D341Med (cell line): ENCODE measurements around the gene NR2E3.

Experiments used
- DNase-seq: peaks from one replicate; pipeline ENCODE4 v3.0.0; 2012; ENCODE audit warnings: low spot score

NR2E3 gene

GRCh38 chr15:71791975-71792374, 18.4 kb upstream of the NR2E3 start:
- DNase-seq: no peak

GRCh38 chr15:71792521-71792920, 17.8 kb upstream of the NR2E3 start:
- no peak for DNase-seq

GRCh38 chr15:71798641-71799040, 11.7 kb upstream of the NR2E3 start:
- DNase-seq: no peak

DNA sequence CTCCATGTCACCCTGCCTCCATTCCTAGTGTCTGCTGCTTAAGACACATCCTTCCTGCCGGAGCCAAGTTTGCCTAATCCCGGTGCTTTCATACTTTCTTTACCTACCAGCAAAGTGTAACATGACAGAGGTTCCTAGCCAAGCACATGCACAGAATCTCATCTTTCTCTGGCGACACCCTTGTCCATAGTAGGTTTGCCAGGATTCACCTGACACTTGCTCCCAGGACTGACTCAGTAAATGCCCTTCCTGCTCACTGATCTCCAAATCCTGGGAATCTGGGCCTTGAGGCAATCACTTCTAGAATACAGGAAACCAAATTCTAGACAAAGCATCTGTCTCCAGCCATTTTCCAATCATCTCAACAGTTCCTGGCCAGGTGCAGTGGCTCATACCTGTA, 10.2 kb upstream of the NR2E3 start:
- no peak for DNase-seq

- DNase-seq: peak; percentile 69
Measured at GRCh38 chr15:71800835-71801745, 9.3 kb upstream of the NR2E3 start.

DNA sequence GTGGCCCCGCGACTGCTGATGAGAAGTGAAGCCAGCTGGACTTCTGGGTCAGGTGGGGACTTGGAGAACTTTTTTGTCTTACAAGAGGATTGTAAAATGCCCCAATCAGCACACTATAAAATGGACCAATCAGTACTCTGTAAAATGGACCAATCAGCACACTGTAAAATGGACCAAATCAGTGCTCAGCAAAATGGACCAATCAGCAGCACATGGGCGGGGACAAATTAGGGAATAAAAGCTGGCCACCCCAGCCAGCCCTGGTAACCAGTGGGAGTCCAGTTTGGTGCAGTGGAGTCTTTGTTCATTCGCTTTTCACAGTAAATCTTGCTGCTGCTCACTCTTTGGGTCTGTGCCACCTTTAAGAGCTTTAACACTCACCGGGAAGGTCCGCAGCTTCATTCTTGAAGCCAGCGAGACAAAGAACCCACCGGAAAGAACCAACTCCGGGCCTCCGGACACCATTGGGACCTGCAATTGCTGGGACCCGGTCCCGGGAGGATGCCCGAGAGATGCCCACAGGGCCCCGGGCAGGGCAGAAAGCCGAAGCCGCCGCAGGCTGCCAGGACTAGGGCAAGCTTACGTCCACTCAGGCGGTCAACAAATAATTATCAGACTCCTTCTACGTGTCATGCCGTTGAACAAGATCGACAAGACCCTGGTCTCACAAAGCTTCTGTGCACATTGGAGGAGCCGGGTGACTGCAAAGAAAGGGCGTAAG, 8.3 kb upstream of the NR2E3 start:
- DNase-seq: no peak

DNA sequence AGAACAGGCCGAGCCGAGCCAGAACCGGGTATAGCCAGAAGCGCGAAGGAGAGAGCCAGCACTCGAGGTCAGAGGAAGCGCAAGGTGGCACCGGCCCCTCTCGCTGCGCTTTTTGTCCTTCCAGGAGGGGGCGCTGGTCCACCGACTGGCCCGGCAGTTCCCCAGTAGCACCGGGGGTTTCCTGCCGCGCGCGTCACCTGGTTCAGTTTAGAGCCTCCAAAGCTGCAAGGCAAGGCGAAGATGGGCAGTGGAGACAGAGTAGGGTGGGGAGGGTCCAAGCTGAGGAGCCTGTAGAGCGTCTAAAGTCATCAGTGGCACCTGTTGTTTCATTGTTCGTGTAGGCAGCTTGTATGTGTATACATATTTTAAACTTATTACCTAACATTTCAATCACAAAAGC, 7.6 kb upstream of the NR2E3 start:
- peak; percentile 62 for DNase-seq

GRCh38 chr15:71804226-71804625, 6.1 kb upstream of the NR2E3 start:
- DNase-seq: no peak

DNA sequence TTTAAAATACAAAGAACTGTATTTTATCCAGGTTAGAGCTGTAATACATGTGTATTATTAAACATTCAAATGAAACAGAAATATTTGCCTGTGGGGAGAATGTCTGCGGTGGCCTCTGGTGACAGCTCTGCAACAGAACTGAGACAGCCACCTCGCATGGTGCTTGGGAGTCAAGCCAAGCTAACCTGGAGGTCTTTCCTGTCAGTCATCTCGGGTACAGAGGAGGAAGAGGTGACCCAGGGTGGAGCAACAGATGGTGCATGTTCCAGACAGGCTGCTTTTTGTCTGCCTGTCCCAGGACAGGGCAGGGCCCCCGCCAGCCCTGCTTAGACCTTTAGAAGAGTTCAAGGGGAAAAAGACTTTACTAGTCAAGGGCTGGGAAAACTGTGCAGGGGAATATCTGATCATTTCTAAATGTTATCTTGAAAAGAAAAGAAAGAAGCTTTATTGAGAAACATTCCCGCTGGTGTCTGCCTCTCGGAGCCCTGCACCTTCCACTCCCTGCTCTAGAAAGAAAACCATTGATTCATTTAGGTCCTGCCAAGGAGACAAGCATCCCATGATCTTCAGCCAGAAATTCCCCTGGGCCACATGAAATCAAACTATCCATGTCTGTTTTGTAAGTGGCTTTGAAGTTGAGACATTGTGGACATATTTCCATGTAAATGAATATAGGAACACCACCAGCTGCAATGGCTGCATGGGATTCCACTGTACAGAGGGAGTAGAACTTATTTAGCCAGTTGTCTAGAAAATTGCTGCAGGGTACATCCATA, 5.5 kb upstream of the NR2E3 start:
- DNase-seq: no peak

- peak; percentile 72 for DNase-seq
Measured at GRCh38 chr15:71806452-71806931, 3.9 kb upstream of the NR2E3 start.

- no peak for DNase-seq
Measured at GRCh38 chr15:71807125-71807629, 3.2 kb upstream of the NR2E3 start.

- no peak for DNase-seq
Measured at GRCh38 chr15:71807691-71808091, 2.7 kb upstream of the NR2E3 start.

DNA sequence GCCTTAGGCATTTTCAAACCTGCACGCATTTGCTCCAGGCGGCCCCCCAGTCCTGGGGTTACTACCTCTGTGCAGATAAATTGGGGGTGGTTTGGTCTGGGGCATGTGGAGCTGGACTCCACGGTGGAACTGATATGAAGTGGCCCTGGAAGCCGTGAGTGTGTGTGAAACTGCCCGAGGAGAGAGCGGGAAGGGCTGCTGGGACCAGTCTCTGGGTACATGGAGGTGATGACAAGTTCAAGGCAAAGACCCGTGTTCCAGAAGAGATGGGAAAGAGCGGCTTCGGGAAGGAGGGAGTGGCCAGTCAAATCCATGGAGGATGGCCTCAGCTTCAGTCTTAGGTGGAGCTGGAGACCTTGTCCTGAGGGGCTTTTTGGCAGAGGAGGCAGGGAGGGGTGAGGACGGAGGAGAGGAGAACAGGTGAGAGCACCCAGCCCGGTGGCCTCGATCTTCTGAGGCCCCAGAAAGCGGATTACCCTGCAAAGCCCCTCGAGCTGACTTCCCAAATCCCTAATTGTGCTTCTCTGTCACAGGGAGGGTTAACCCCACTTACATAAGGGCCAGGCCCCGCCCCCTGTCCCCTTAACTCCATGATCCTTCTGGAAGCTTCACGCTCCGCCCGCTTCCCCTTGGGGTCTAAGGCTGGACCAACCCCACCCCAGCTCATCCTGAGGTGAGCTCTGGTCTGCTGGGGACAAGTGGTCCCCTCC, 1.9 kb upstream of the NR2E3 start:
- DNase-seq: no peak

DNA sequence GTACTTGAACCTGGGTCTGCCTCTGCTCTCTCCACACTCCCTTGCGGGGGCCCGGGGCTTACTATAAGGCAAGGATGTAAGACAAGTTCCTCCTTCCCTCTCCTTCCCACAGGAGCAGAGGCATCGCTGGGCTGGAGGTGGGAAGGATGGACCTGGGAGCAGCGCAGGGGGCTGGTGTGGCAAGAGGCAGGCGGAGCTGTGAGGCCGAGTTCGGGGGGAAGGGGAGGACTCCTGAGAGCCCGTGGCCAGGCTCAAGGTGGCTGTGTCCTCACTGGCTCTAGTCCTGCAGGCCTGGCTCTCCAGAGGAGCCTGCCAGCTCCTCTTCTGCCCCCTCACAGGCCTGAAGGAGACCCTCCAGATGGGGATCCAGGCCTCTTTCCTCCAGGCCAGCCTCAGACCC, 1.0 kb upstream of the NR2E3 start:
- no peak for DNase-seq

DNA sequence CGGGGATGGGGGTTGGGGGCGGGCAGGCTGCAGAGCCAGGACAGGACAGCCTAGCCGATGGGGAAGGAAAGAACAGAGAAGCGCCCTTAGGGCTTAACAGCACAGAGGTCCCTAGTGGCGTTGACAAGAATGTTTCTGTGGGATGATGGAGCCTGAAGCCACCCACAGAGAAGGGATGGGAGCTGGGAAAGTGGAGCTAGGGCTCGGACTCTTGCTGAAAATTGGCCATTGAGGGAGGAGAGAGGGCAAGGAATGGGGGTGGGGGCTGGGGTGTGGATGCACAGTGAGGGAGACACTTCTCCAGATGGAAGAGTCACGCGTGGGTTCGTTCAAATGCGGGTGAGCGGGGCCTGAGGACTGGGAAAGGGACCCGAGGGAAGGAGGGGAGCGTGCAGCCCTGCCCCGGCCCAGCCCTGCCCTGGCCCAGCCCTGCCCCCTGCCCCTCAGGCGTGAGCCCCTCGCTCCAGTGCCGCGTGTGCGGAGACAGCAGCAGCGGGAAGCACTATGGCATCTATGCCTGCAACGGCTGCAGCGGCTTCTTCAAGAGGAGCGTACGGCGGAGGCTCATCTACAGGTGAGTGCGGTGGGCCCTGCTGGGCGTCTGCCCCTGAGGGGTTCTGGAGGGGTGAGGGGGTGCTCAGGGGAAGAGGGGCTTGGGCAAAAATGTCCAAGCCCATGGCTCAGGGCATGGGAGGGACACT, 832 bp downstream of the NR2E3 start:
- DNase-seq: no peak

DNA sequence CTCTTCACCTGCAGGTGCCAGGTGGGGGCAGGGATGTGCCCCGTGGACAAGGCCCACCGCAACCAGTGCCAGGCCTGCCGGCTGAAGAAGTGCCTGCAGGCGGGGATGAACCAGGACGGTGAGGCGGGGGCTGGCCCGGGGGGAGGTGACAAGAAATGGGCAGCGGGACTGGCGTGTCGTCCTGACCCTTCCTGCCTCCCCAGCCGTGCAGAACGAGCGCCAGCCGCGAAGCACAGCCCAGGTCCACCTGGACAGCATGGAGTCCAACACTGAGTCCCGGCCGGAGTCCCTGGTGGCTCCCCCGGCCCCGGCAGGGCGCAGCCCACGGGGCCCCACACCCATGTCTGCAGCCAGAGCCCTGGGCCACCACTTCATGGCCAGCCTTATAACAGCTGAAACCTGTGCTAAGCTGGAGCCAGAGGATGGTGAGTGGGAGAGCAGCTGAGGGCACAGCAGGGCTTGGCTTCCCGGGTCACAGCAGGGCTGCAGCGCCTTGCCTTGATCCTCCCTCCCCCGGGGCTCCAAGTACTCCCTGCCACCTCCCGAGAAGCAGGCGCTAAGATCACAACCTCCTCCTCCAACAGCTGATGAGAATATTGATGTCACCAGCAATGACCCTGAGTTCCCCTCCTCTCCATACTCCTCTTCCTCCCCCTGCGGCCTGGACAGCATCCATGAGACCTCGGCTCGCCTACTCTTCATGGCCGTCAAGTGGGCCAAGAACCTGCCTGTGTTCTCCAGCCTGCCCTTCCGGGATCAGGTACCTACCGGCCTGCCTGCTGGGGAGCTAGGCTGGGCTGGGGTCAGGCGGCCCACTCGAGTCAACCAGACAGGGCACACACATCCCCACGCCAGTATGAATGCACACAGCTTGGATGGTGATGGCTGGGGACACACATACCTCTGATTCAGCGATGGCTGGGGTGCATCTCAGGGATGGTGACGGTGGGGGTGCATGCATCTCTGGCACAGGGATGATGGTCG, 1.7 kb downstream of the NR2E3 start:
- no peak for DNase-seq

GRCh38 chr15:71812966-71813722, 2.8 kb downstream of the NR2E3 start:
- DNase-seq: no peak

DNA sequence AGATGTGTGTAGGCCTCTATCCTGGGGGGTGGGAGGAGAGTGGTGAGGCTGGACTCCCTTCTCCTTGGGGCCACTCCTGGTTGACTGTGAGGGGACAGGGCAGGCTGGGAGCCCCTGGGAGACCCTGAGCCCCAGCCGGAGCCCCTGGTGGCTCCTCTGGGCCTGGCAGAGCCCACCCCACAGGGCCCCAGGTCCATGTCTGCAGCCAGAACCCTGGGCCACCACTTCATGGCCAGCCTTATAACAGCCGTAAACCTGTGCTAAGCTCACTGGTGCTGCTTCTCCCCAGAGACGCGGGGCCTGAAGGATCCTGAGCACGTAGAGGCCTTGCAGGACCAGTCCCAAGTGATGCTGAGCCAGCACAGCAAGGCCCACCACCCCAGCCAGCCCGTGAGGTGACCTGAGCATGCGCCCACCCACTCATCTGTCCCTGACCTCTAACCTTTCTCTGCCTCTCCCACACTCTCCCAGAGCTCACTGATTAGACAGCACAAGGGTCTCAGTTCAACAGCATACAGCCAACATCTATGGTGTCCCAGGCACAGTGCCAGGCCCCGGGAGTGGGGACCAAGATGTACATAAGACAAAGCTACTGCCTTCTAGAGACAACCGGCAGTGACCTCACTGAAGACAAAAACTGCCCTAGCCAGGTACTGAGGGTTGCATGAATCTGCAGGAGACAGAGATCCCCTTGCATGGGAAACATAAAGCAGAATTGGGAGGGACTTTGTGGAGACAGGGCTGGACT, 3.5 kb downstream of the NR2E3 start:
- no peak for DNase-seq
